Measurements from ENCODE around the gene USP33. TPM values are rescaled to one million over a fixed set of nuclear protein-coding genes. Genes with fewer than 3 reads are reported as not detected.

Gene USP33
- total and polyA plus RNA-seq, 9 of the 15 experiments (the other 6 are each of a cell fraction or from before 2014, with no cell fraction given): 22.4 to 83.5 (median 44.7) TPM

GRCh38 chr1:77732090-77732489 lies 27.6 kb downstream of the USP33 start (continued):
- TF ChIP-seq TCF7L2 (IDR thresholded peaks at IDR 0.05; ENCODE audit: low read depth, low read length) (no peak), TCF7 (IDR thresholded peaks at IDR 0.05; ENCODE audit: borderline replicate concordance) (no peak), ZNF644 (tag; IDR thresholded peaks at IDR 0.05; ENCODE audit: low read depth) (no peak), ZNF740 (CRISPR knock-in tag; IDR thresholded peaks at IDR 0.05) (no peak), ZNF740 (tag; IDR thresholded peaks at IDR 0.05) (no peak), ZNF518B (CRISPR knock-in tag; IDR thresholded peaks at IDR 0.05) (no peak), MEIS2 (IDR thresholded peaks at IDR 0.05; ENCODE audit: partially characterized antibody) (peak; percentile 86), E2F4 (CRISPR knock-in tag; IDR thresholded peaks at IDR 0.05; ENCODE audit: low read depth) (no peak), U2AF2 (optimal IDR thresholded peaks at IDR 0.05; ENCODE audit: low read depth, low read length) (no peak), PKNOX1 (IDR thresholded peaks at IDR 0.05) (peak; percentile 72), SMARCC2 (IDR thresholded peaks at IDR 0.05; ENCODE audit: low read depth) (no peak), PBX2 (CRISPR knock-in tag; IDR thresholded peaks at IDR 0.05; ENCODE audit: low read depth) (no peak), PBX2 (tag; conservative IDR thresholded peaks at IDR 0.05; ENCODE audit: low read depth) (peak; percentile 45; the same call in 1 of the 2 replicates), HMBOX1 (IDR thresholded peaks at IDR 0.05) (peak; percentile 97), HMGXB4 (CRISPR knock-in tag; IDR thresholded peaks at IDR 0.05) (no peak), KLF6 (CRISPR knock-in tag; IDR thresholded peaks at IDR 0.05; ENCODE audit: borderline replicate concordance) (no peak)
